ENCODE results near the gene PRLR.

Gene PRLR

GRCh38 chr5:35026941-35027340 lies 203.3 kb downstream of the PRLR start:
- DNase-seq = no peak
- in situ Hi-C loops (cut with MboI; ENCODE audit: low pct_unique_long_range_greater_than_20kb, low sequenced_read_pairs) = no loop called here

GRCh38 chr5:35026280-35026840 lies 203.9 kb downstream of the PRLR start:
- in situ Hi-C loops (cut with MboI; ENCODE audit: low pct_unique_long_range_greater_than_20kb, low sequenced_read_pairs) = no loop called here
- DNase-seq = no peak

GRCh38 chr5:35024911-35025510 lies 205.3 kb downstream of the PRLR start:
- in situ Hi-C loops (cut with MboI; ENCODE audit: low pct_unique_long_range_greater_than_20kb, low sequenced_read_pairs) = loop anchor here (25.0 kb wide), 1 partner anchor 538 kb away; no protein-coding TSS in a partner anchor
- DNase-seq = no peak

GRCh38 chr5:35023391-35024178 lies 206.7 kb downstream of the PRLR start:
- DNase-seq = no peak
- in situ Hi-C loops (cut with MboI; ENCODE audit: low pct_unique_long_range_greater_than_20kb, low sequenced_read_pairs) = loop anchor here (25.0 kb wide), 1 partner anchor 536 kb away; no protein-coding TSS in a partner anchor

- in situ Hi-C loops (cut with MboI; ENCODE audit: low pct_unique_long_range_greater_than_20kb, low sequenced_read_pairs) = loop anchor here (25.0 kb wide), 1 partner anchor 529 kb away; no protein-coding TSS in a partner anchor
- no peak for DNase-seq
Observed at GRCh38 chr5:35016174-35017051, 213.9 kb downstream of the PRLR start.

GRCh38 chr5:35015063-35015462 lies 215.2 kb downstream of the PRLR start:
- no peak for DNase-seq
- in situ Hi-C loops (cut with MboI; ENCODE audit: low pct_unique_long_range_greater_than_20kb, low sequenced_read_pairs) = loop anchor here (25.0 kb wide), 1 partner anchor 528 kb away; no protein-coding TSS in a partner anchor

- in situ Hi-C loops (cut with MboI; ENCODE audit: low pct_unique_long_range_greater_than_20kb, low sequenced_read_pairs) = loop anchor here (25.0 kb wide), 1 partner anchor 525 kb away; no protein-coding TSS in a partner anchor
- DNase-seq = no peak
Observed at GRCh38 chr5:35012796-35013195, 217.5 kb downstream of the PRLR start.

- in situ Hi-C loops (cut with MboI; ENCODE audit: low pct_unique_long_range_greater_than_20kb, low sequenced_read_pairs) = loop anchor here (25.0 kb wide), 1 partner anchor 525 kb away; no protein-coding TSS in a partner anchor
- DNase-seq = no peak
Observed at GRCh38 chr5:35012365-35012764, 217.9 kb downstream of the PRLR start.

GRCh38 chr5:35010676-35011075 lies 219.6 kb downstream of the PRLR start:
- DNase-seq = no peak
- in situ Hi-C loops (cut with MboI; ENCODE audit: low pct_unique_long_range_greater_than_20kb, low sequenced_read_pairs) = loop anchor here (25.0 kb wide), 1 partner anchor 523 kb away; no protein-coding TSS in a partner anchor

- DNase-seq = no peak
- in situ Hi-C loops (cut with MboI; ENCODE audit: low pct_unique_long_range_greater_than_20kb, low sequenced_read_pairs) = loop anchor here (25.0 kb wide), 1 partner anchor 522 kb away; no protein-coding TSS in a partner anchor
Observed at GRCh38 chr5:35009657-35010056, 220.6 kb downstream of the PRLR start.

- DNase-seq = no peak
- in situ Hi-C loops (cut with MboI; ENCODE audit: low pct_unique_long_range_greater_than_20kb, low sequenced_read_pairs) = loop anchor here (25.0 kb wide), 1 partner anchor 522 kb away; no protein-coding TSS in a partner anchor
Observed at GRCh38 chr5:35009019-35009418, 221.3 kb downstream of the PRLR start.

GRCh38 chr5:35004771-35005170 lies 225.5 kb downstream of the PRLR start:
- in situ Hi-C loops (cut with MboI; ENCODE audit: low pct_unique_long_range_greater_than_20kb, low sequenced_read_pairs) = loop anchor here (25.0 kb wide), 1 partner anchor 517 kb away; no protein-coding TSS in a partner anchor
- DNase-seq = no peak

- in situ Hi-C loops (cut with MboI; ENCODE audit: low pct_unique_long_range_greater_than_20kb, low sequenced_read_pairs) = loop anchor here (25.0 kb wide), 1 partner anchor 517 kb away; no protein-coding TSS in a partner anchor
- DNase-seq = no peak
Observed at GRCh38 chr5:35004200-35004599, 226.1 kb downstream of the PRLR start.

GRCh38 chr5:35003018-35003957 lies 227.0 kb downstream of the PRLR start:
- peak; percentile 80 for DNase-seq
- in situ Hi-C loops (cut with MboI; ENCODE audit: low pct_unique_long_range_greater_than_20kb, low sequenced_read_pairs) = loop anchor here (25.0 kb wide), 1 partner anchor 516 kb away; no protein-coding TSS in a partner anchor

GRCh38 chr5:35002459-35002858 lies 227.8 kb downstream of the PRLR start:
- no peak for DNase-seq
- in situ Hi-C loops (cut with MboI; ENCODE audit: low pct_unique_long_range_greater_than_20kb, low sequenced_read_pairs) = loop anchor here (25.0 kb wide), 1 partner anchor 515 kb away; no protein-coding TSS in a partner anchor

GRCh38 chr5:35001842-35002241 lies 228.4 kb downstream of the PRLR start:
- DNase-seq = no peak
- in situ Hi-C loops (cut with MboI; ENCODE audit: low pct_unique_long_range_greater_than_20kb, low sequenced_read_pairs) = loop anchor here (25.0 kb wide), 1 partner anchor 515 kb away; no protein-coding TSS in a partner anchor

All from KBM-7 (cell line).